Measurements from ENCODE around the gene SYT11.

- no peak for TF ChIP-seq CREB1 (CRISPR knock-in tag; IDR thresholded peaks at IDR 0.05)
- TF ChIP-seq CTCF (IDR thresholded peaks at IDR 0.05): no peak
- TF ChIP-seq NFYB (CRISPR knock-in tag; conservative IDR thresholded peaks at IDR 0.05; ENCODE audit: low read depth): no peak
- no peak for TF ChIP-seq CREM (CRISPR knock-in tag; IDR thresholded peaks at IDR 0.05)
- no peak for TF ChIP-seq ARID4B (CRISPR knock-in tag; IDR thresholded peaks at IDR 0.05; ENCODE audit: borderline replicate concordance)
- no peak for TF ChIP-seq SMAD3 (CRISPR knock-in tag; IDR thresholded peaks at IDR 0.05; ENCODE audit: borderline replicate concordance)
- no peak for TF ChIP-seq AFF4 (CRISPR knock-in tag; IDR thresholded peaks at IDR 0.05; ENCODE audit: borderline replicate concordance)
- TF ChIP-seq E2F5 (CRISPR knock-in tag; IDR thresholded peaks at IDR 0.05): no peak
- no peak for TF ChIP-seq ZSCAN18 (CRISPR knock-in tag; IDR thresholded peaks at IDR 0.05)
Measured at GRCh38 chr1:155884982-155885381, 25.6 kb downstream of the SYT11 start.
